PFSK-1 (cell line): ENCODE measurements around the gene NANOS2.

ENCODE experiments used
- FOXP2 ChIP-seq: optimal IDR thresholded peaks from 2 replicates; pipeline ENCODE3; 2011; ENCODE audit warnings: borderline replicate concordance, control low read depth, inconsistent platforms; ENCODE audit not compliant: insufficient read depth; ENCODE audit errors: extremely low read length, extremely low read depth
- POLR2AphosphoS5 ChIP-seq: IDR thresholded peaks from 2 replicates; pipeline ENCODE4 v1.6.1; 2012; ENCODE audit warnings: low read depth, mild to moderate bottlenecking, control low read depth, low read length, moderate library complexity
- REST ChIP-seq, 2 experiments: IDR thresholded peaks; 2 replicates each; pipeline versions ENCODE4 v1.6.1 to v1.8.0; 2011 to 2012; ENCODE audit warnings: low read depth in 2 of 2, low read length in 2 of 2, control low read depth in 1 of 2, inconsistent platforms in 1 of 2, mild to moderate bottlenecking in 1 of 2, moderate library complexity in 1 of 2; ENCODE audit not compliant: insufficient read depth in 1 of 2
- SIN3A ChIP-seq: IDR thresholded peaks from 2 replicates; pipeline ENCODE4 v1.6.1; 2012; ENCODE audit warnings: mild to moderate bottlenecking, low read length, moderate library complexity, borderline replicate concordance; ENCODE audit not compliant: insufficient read depth
- TAF1 ChIP-seq: IDR thresholded peaks from 2 replicates; pipeline ENCODE4 v1.6.1; 2012; ENCODE audit warnings: low read length, control low read depth, borderline replicate concordance; ENCODE audit not compliant: insufficient read depth

DNA sequence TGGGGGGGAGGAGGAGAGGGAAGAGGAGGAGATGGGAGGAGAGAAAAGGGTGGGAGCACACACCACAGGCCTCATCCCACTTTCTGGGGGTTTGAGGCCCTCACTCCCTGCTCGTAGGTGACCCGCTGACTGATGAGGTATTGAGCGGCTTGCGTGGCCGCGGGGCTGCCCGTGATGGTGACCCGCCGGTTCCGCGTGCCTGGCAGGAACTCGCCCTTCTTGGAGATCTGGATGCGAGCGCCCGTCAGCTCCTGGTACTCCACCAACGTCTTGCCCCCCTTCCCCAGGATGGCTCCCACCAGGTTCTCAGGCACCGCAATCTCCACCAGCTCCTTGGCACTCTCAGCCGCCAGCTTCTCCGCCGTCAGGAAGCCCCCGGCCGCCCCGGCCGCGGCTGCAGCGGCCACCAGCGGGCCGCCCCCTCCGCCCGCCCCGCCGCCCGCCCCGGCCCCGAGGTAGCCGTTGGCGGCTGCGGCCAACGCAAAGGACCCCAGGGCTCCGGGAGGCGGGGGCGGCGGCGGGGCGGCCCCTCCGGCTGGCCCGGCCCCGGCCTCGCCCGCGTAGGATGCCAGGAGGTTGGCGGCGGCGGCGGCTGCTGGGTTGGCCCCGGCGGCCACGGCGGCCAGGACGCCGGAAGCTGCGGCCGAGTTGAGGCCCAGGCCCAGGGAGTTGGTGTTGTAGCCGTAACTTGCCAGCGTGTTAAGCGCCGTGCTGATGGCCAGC, 25.4 kb upstream of the NANOS2 start:
- TF ChIP-seq TAF1 (no peak), SIN3A (no peak), POLR2AphosphoS5 (no peak), REST (IDR thresholded peaks at IDR 0.05; ENCODE audit: insufficient read depth in 1 of 2, low read depth in 2 of 2, low read length in 2 of 2) (no peak), FOXP2 (no peak)
